Measurements from ENCODE around the gene GRK1. TPM values are rescaled to one million over a fixed set of nuclear protein-coding genes. Genes with fewer than 3 reads are reported as not detected.

The GRK1 gene
- total and polyA plus RNA-seq, 2 of the 4 experiments (the other 2 are of a cell fraction): not detected

GRCh38 chr13:113668491-113668971 is 1.5 kb downstream of the GRK1 start:
- CTCF ChIA-PET: interaction anchor here (0.6 kb wide), 2 partner anchors 73 to 244 kb away, joined by 3 read pairs; no protein-coding TSS in a partner anchor
- no peak for ATAC-seq (ENCODE audit: low read depth)
- in situ Hi-C loops (cut with MboI; ENCODE audit: low sequenced_read_pairs): no loop called here

More at GRCh38 chr13:113668491-113668971, 1.5 kb downstream of the GRK1 start:
- WGBS, 2 experiments (ENCODE audit: extremely low coverage in 2 of 2, insufficient read length in 1 of 2): 83% methylated on average over 12 of the region's 24 CpGs; no CpG with 5 or more reads in 1 of the 2 experiments
- H3K18ac ChIP-seq (ENCODE audit: low read depth, low read length): no peak overlapping the region
- no peak overlapping the region for H3K14ac ChIP-seq (replicated peaks; ENCODE audit: low read depth, low read length)
- no peak overlapping the region for H3K27ac ChIP-seq (ENCODE audit: insufficient read depth, low read length)
- no peak overlapping the region for H2BK120ac ChIP-seq (ENCODE audit: low read depth, low read length)
- H2BK5ac ChIP-seq (ENCODE audit: low read depth, low read length, poor library complexity, severe bottlenecking): no peak overlapping the region
- no peak overlapping the region for H3K4me3 ChIP-seq (ENCODE audit: insufficient read depth, low read depth, low read length)
- dilution Hi-C loops (cut with HindIII; ENCODE audit: low sequenced_read_pairs, unreplicated experiment): no loop called here
- no peak overlapping the region for H4K91ac ChIP-seq (ENCODE audit: insufficient read depth, low read depth, low read length)
- H3K79me1 ChIP-seq (ENCODE audit: low read depth in 1 of 2, low read length in 2 of 2): no peaks in the 10 kb centered on the region
- H3K4me1 ChIP-seq (ENCODE audit: control insufficient read depth, insufficient read depth, low read length): no peaks in the 10 kb centered on the region
- no peak overlapping the region for H2AK9ac ChIP-seq (replicated peaks; ENCODE audit: low read depth, low read length, poor library complexity)
- no peak overlapping the region for H4K5ac ChIP-seq (ENCODE audit: low read depth, low read length)
- no peak overlapping the region for H2AK5ac ChIP-seq (ENCODE audit: low read depth, low read length)
- no peak overlapping the region for H3K23ac ChIP-seq (ENCODE audit: low read depth, low read length)
- peaks cover 11% of the 10 kb centered on the region; the same call in 1 of the 2 replicates for H4K20me1 ChIP-seq (ENCODE audit: insufficient read depth, low read length)
- H3K9me3 ChIP-seq (ENCODE audit: control insufficient read depth, insufficient read depth, low read length): no peaks in the 10 kb centered on the region
- H3K56ac ChIP-seq (ENCODE audit: extremely low read depth, insufficient read depth, low read length): no peak overlapping the region
- TF ChIP-seq CHD1 (IDR thresholded peaks at IDR 0.05; ENCODE audit: low read depth, low read length) (no peak), CTCF (conservative IDR thresholded peaks at IDR 0.05; ENCODE audit: low read depth, low read length) (no peak), MAFK (IDR thresholded peaks at IDR 0.05; ENCODE audit: low read depth, low read length) (no peak), BHLHE40 (IDR thresholded peaks at IDR 0.05; ENCODE audit: low read depth, low read length) (no peak), MXI1 (IDR thresholded peaks at IDR 0.05; ENCODE audit: borderline replicate concordance, low read depth, low read length) (no peak), CEBPB (IDR thresholded peaks at IDR 0.05; ENCODE audit: low read depth, low read length) (no peak), POLR2A (IDR thresholded peaks at IDR 0.05; ENCODE audit: low read depth, low read length) (no peak), MAZ (IDR thresholded peaks at IDR 0.05; ENCODE audit: borderline replicate concordance, low read depth, low read length) (no peak), FOS (IDR thresholded peaks at IDR 0.05; ENCODE audit: low read depth, low read length) (no peak), RCOR1 (IDR thresholded peaks at IDR 0.05; ENCODE audit: insufficient replicate concordance, low read length) (no peak), RAD21 (IDR thresholded peaks at IDR 0.05; ENCODE audit: low read length) (no peak)
- TF ChIP-seq, protein P1, sequence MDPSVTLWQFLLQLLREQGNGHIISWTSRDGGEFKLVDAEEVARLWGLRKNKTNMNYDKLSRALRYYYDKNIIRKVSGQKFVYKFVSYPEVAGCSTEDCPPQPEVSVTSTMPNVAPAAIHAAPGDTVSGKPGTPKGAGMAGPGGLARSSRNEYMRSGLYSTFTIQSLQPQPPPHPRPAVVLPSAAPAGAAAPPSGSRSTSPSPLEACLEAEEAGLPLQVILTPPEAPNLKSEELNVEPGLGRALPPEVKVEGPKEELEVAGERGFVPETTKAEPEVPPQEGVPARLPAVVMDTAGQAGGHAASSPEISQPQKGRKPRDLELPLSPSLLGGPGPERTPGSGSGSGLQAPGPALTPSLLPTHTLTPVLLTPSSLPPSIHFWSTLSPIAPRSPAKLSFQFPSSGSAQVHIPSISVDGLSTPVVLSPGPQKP (IDR thresholded peaks at IDR 0.05; ENCODE audit: borderline replicate concordance, low read depth, low read length): no peak
- TF ChIP-seq, protein P2, sequence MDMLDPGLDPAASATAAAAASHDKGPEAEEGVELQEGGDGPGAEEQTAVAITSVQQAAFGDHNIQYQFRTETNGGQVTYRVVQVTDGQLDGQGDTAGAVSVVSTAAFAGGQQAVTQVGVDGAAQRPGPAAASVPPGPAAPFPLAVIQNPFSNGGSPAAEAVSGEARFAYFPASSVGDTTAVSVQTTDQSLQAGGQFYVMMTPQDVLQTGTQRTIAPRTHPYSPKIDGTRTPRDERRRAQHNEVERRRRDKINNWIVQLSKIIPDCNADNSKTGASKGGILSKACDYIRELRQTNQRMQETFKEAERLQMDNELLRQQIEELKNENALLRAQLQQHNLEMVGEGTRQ (IDR thresholded peaks at IDR 0.05; ENCODE audit: low read depth, low read length): no peak
- H2BK15ac ChIP-seq (ENCODE audit: low read depth, low read length): no peak overlapping the region
- H3K9me1 ChIP-seq (ENCODE audit: insufficient read depth, low read length): peaks cover 3% of the 10 kb centered on the region; the same call in 1 of the 2 replicates
- POLR2A ChIA-PET (ENCODE audit: unreplicated experiment): no interaction called here
- no peak for DNase-seq
- no TSS peak for BruUV-seq (replicated peaks)
- H3K9ac ChIP-seq (ENCODE audit: low read depth, low read length): no peak overlapping the region
- peaks cover 16% of the 10 kb centered on the region for H3K27me3 ChIP-seq (ENCODE audit: control insufficient read depth, insufficient read depth, low read length)
- no peak overlapping the region for H4K8ac ChIP-seq (ENCODE audit: low read depth in 2 of 2, low read length in 2 of 2)
- H3K36me3 ChIP-seq (ENCODE audit: control insufficient read depth, insufficient read depth, low read length): no peaks in the 10 kb centered on the region
- intact Hi-C loops (cut with micrococcal nuclease): no loop called here
- H3K4me2 ChIP-seq (ENCODE audit: low read depth, low read length): no peak overlapping the region
- H3K4ac ChIP-seq (ENCODE audit: low read depth, low read length): no peak overlapping the region
- no peak overlapping the region for H2BK20ac ChIP-seq (ENCODE audit: low read depth, low read length)
- peak overlapping the region; percentile 70 for H2AFZ ChIP-seq (replicated peaks; ENCODE audit: low read length, poor library complexity)

Measured in IMR-90 (cell line).